IgD-negative memory B cell (primary cell): Measurements from ENCODE around the gene KIAA1549. TPM values are rescaled to one million over a fixed set of nuclear protein-coding genes. Genes with fewer than 3 reads are reported as not detected.
"Not testable (repeated sequence)": the region's sequence is repeated elsewhere in the genome, so short reads cannot be mapped to it uniquely, and the experiment has no call there.

ENCODE experiments used
- H3K27ac Mint-ChIP-seq, 3 donors: one replicate each; pipeline ENCODE4 v1.8.0; 2020 to 2022; ENCODE audit warnings: mild to moderate bottlenecking in 3 of 3, mixed read lengths in 3 of 3, moderate library complexity in 1 of 3
- H3K27me3 Mint-ChIP-seq: one replicate; pipeline ENCODE4 v1.8.0; 2021; ENCODE audit warnings: mixed read lengths
- H3K36me3 Mint-ChIP-seq: one replicate; pipeline ENCODE4 v1.8.0; 2020; ENCODE audit warnings: mild to moderate bottlenecking, mixed read lengths
- H3K4me1 Mint-ChIP-seq, 3 donors: one replicate each; pipeline ENCODE4 v1.8.0; 2020 to 2022; ENCODE audit warnings: mixed read lengths in 3 of 3, mild to moderate bottlenecking in 1 of 3
- H3K4me3 Mint-ChIP-seq, 4 donors: one replicate each; pipeline ENCODE4 v1.8.0; 2020 to 2022; ENCODE audit warnings: mild to moderate bottlenecking in 4 of 4, mixed read lengths in 4 of 4, moderate library complexity in 3 of 4
- H3K9me3 Mint-ChIP-seq, 3 donors: one replicate each; pipeline ENCODE4 v1.8.0; 2020 to 2021; ENCODE audit warnings: mixed read lengths in 3 of 3, mild to moderate bottlenecking in 1 of 3
- polyA plus RNA-seq: library from polyadenylated mRNA; unstranded; fragments of 300-500 nt; fragmentation: Illumina TruSeq; gene quantifications from one replicate; pipeline ENCODE4 v1.2.3, GENCODE V29; 2021

KIAA1549 gene
- polyA plus RNA-seq, 1 donor from 2014 or later, result not detected

- Mint-ChIP-seq H3K27ac (no peak overlapping the region), H3K36me3 (no peaks in the 10 kb centered on the region), H3K4me1 (peaks cover 0 to 2% (median 0%) of the 10 kb centered on the region in 3 donors), H3K27me3 (peaks cover 2% of the 10 kb centered on the region), H3K9me3 (peaks cover 0 to 7% (median 3%) of the 10 kb centered on the region in 3 donors), H3K4me3 (no peak overlapping the region)
These were observed 178.5 kb downstream of the KIAA1549 start for GRCh38 chr7:138802706-138803105.

- Mint-ChIP-seq H3K27me3 (peaks cover 2% of the 10 kb centered on the region), H3K36me3 (no peaks in the 10 kb centered on the region), H3K27ac (no peak overlapping the region), H3K4me1 (peaks cover 0 to 2% (median 0%) of the 10 kb centered on the region in 3 donors), H3K4me3 (no peak overlapping the region), H3K9me3 (peaks cover 0 to 4% (median 0%) of the 10 kb centered on the region in 3 donors)
These were observed 179.9 kb downstream of the KIAA1549 start for GRCh38 chr7:138801256-138801655.

DNA sequence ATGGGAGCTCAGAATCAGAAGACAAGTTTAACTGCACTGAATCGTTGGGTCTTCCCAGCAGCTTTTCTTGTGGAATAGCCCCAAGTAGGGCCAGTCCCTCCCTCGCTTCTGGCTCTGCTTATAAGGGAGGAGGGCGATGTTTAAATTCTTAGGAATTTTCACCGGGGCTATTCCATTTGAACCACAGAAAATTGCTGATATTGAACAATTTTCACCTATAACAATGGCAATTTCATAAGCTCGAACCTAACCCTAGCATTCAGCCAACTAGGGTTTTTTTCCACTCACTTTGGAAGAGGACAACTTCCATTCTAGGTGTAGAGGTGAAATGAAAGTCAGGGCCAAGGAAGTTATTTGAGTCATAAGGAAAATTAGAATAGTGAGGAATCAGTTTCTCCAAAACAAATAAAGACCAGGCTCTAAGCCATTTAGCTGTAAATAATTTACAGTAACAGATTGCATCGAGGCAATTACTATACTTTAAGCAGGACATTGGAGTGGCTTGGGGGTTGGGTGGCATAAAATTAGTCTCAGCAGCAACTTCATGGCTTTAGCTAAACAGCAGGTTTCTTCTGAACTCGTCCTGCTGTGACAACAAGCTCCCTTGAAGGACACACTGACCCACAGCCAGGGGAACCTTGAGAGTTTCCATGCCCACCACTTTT lies 181.7 kb downstream of the KIAA1549 start:
- no peak overlapping the region for H3K27ac Mint-ChIP-seq

DNA sequence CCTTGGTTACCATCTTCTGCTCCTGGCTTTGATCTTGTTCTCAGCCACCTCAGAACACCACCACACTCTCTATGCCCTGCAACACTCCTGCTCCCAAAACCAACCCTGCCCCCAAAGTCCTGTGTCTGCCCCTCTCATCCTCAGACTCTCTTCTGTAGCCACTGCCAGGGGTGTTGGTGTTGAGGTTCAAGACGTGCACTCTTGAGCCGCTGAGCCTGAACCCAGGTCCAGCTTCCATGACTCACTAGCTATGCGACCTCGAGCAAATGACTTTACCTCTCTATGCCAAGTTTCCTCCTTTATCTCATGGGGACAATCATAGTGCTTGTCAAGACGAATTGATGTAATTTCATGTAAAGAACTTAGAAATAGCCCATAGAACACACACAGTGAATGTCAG lies 182.4 kb downstream of the KIAA1549 start:
- H3K27ac Mint-ChIP-seq, result no peak overlapping the region
- H3K9me3 Mint-ChIP-seq, result peaks cover 0 to 2% (median 0%) of the 10 kb centered on the region in 3 donors
- H3K4me3 Mint-ChIP-seq, result no peak overlapping the region
- peaks cover 2% of the 10 kb centered on the region for H3K27me3 Mint-ChIP-seq
- no peaks in the 10 kb centered on the region for H3K36me3 Mint-ChIP-seq
- peaks cover 0 to 2% (median 0%) of the 10 kb centered on the region in 3 donors for H3K4me1 Mint-ChIP-seq

More for the DNA sequence above, 181.7 kb downstream of the KIAA1549 start:
- Mint-ChIP-seq H3K36me3 (no peaks in the 10 kb centered on the region), H3K4me1 (peaks cover 0 to 2% (median 0%) of the 10 kb centered on the region in 3 donors), H3K4me3 (no peak overlapping the region), H3K9me3 (peaks cover 0 to 4% (median 0%) of the 10 kb centered on the region in 3 donors), H3K27me3 (peaks cover 2% of the 10 kb centered on the region)

GRCh38 chr7:138797715-138798320 lies 183.4 kb downstream of the KIAA1549 start, which contains the start of the genes ATP6V0A4 and TMEM213:
TSS of gene ATP6V0A4 (minus strand) at chr7:138798196. CDS start at chr7:138771247, 26,949 bp downstream.
TSS of gene TMEM213 (plus strand) at chr7:138797994. CDS start at chr7:138798105, 111 bp downstream.
- peaks cover 5% of the 10 kb centered on the region for H3K27me3 Mint-ChIP-seq
- H3K27ac Mint-ChIP-seq, result no peak within 1 kb of the TSS
- H3K9me3 Mint-ChIP-seq, result peaks cover 0 to 2% (median 0%) of the 10 kb centered on the region in 3 donors
- H3K36me3 Mint-ChIP-seq, result no peaks in the 10 kb centered on the region
- H3K4me1 Mint-ChIP-seq, result peaks cover 0 to 2% (median 0%) of the 10 kb centered on the region in 3 donors
- peak within 1 kb of the TSS in 1 of 4 donors; percentile 30 for H3K4me3 Mint-ChIP-seq

GRCh38 chr7:138797046-138797445 lies 184.1 kb downstream of the KIAA1549 start:
- H3K9me3 Mint-ChIP-seq, H3K27ac Mint-ChIP-seq, H3K27me3 Mint-ChIP-seq, H3K4me1 Mint-ChIP-seq, H3K36me3 Mint-ChIP-seq: not testable (repeated sequence)
- peak overlapping the region in 1 of 4 donors; percentile 30 for H3K4me3 Mint-ChIP-seq

- Mint-ChIP-seq H3K27me3 (peaks cover 5% of the 10 kb centered on the region), H3K36me3 (peaks cover 2% of the 10 kb centered on the region), H3K4me3 (no peak overlapping the region), H3K27ac (no peak overlapping the region), H3K9me3 (peaks cover 0 to 2% (median 0%) of the 10 kb centered on the region in 3 donors), H3K4me1 (peaks cover 0 to 3% (median 0%) of the 10 kb centered on the region in 3 donors)
These were observed 185.1 kb downstream of the KIAA1549 start for GRCh38 chr7:138796038-138796615.

DNA sequence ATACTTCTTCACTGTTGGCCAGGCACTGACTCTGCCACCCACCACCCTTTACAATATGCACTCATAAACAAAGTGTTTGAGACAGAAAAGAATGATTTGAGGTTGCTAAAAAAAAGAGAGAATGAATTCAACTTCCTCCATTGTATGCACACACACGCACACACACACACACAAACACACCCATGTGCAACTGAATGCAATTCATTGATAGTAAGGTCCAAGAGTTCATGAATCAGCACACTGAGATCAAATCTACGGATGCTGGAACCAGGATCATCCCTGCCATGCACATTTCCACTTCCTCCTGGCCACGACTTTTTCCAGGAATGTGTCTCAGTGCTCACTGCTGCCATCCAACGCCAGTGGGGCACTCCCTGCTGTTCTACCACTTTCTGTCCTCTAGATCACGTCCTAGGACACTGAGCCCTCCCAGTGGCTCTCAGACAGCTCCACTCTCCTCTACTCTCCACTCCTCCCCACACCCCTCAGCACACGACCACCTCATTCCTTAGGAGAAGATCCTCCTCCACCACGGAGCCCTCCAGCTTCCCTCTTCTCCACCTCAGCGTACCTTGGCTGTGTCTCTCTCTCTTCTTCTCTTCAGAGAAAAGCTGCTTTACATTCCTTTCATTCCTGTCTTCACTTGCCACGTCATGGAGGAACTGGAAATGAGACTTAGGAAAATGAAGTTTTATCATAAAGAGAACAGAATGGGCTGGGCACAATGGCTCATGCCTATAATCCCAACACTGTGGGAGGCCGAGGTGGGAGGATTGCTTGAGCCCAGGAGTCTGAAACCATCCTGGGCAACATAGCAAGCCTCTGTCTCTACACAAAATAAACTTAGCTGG lies 195.4 kb downstream of the KIAA1549 start:
- H3K4me3 Mint-ChIP-seq, result peak overlapping the region in 1 of 4 donors; percentile 25
- H3K27me3 Mint-ChIP-seq, result peaks cover 10% of the 10 kb centered on the region
- no peaks in the 10 kb centered on the region for H3K36me3 Mint-ChIP-seq
- H3K4me1 Mint-ChIP-seq, result no peaks in the 10 kb centered on the region
- H3K9me3 Mint-ChIP-seq, result peaks cover 8 to 17% (median 8%) of the 10 kb centered on the region in 3 donors
- H3K27ac Mint-ChIP-seq, result no peak overlapping the region

GRCh38 chr7:138784692-138785091 lies 196.5 kb downstream of the KIAA1549 start:
- H3K9me3 Mint-ChIP-seq, result peaks cover 8 to 17% (median 8%) of the 10 kb centered on the region in 3 donors
- no peaks in the 10 kb centered on the region for H3K36me3 Mint-ChIP-seq
- H3K27ac Mint-ChIP-seq, result no peak overlapping the region
- no peak overlapping the region for H3K4me3 Mint-ChIP-seq
- no peaks in the 10 kb centered on the region for H3K4me1 Mint-ChIP-seq
- H3K27me3 Mint-ChIP-seq, result peaks cover 7% of the 10 kb centered on the region

Other genes with a start within 250 kb of the KIAA1549 start
- gene TMEM213, start 183.4 kb downstream of the KIAA1549 start, polyA plus RNA-seq, result not detected
- gene ATP6V0A4, start 183.2 kb downstream of the KIAA1549 start, polyA plus RNA-seq, result not detected
- gene ZC3HAV1L, start 54.7 kb upstream of the KIAA1549 start, polyA plus RNA-seq, result 0.80 TPM
- 93.1 TPM for gene ZC3HAV1, start 128.3 kb upstream of the KIAA1549 start, polyA plus RNA-seq
- gene UBN2, start 249.8 kb upstream of the KIAA1549 start, polyA plus RNA-seq, result 2.8 TPM